Stimulated activated CD8-positive, alpha-beta memory T cell treated with anti-CD3 and anti-CD28 coated beads, Interleukin-15, amount 100 ng/mL, for 4 hours (primary cell): ENCODE data around the gene TCF19.

Experiments
- DNase-seq, 2 donors: peaks; one replicate each; pipeline ENCODE4 v3.0.0-alpha.2; 2020; ENCODE audit warnings: low read depth in 2 of 2

The TCF19 gene

GRCh38 chr6:31205638-31206037 lies 47.2 kb downstream of the TCF19 start:
- DNase-seq = no peak

- no peak for DNase-seq
Measured at GRCh38 chr6:31208506-31208905, 50.1 kb downstream of the TCF19 start.

- DNase-seq = no peak
Measured at GRCh38 chr6:31209137-31209536, 50.7 kb downstream of the TCF19 start.

- no peak for DNase-seq
Measured at GRCh38 chr6:31210123-31210522, 51.7 kb downstream of the TCF19 start.

- no peak for DNase-seq
Measured at GRCh38 chr6:31210741-31211532, 52.5 kb downstream of the TCF19 start.
